CD4-positive, alpha-beta T cell treated with Interleukin-6 at 100 ng/mL for 8 hours (primary cell): ENCODE results near the gene RUFY2.
"Not testable (repeated sequence)": the region's sequence is repeated elsewhere in the genome, so short reads cannot be mapped to it uniquely, and the experiment has no call there.

Experiments used
- DNase-seq: peaks from one replicate; pipeline ENCODE4 v3.0.0-alpha.2; 2020; ENCODE audit warnings: mixed read lengths, low spot score

The RUFY2 gene

GRCh38 chr10:68327889-68328786, 78.9 kb downstream of the RUFY2 start:
- no peak for DNase-seq

DNA sequence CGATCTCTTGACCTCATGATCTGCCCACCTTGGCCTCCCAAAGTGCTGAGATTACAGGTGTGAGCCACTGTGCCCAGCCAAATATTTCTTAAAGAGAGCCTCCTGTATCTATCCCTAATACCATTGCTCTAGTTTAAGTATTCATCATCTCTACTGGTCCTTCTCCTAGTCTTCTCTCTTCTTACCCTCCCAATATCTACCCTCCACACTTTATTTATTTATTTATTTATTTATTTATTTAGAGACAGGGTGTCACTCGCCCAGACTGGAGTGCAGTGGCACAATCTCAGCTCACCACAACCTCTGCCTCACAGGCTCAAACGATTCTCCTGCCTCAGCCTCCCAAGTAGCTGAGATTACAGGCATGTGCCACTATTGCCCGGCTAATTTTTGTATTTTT, 82.7 kb downstream of the RUFY2 start:
- DNase-seq, result not testable (repeated sequence)

GRCh38 chr10:68318331-68319059, 88.6 kb downstream of the RUFY2 start:
- no peak for DNase-seq

DNA sequence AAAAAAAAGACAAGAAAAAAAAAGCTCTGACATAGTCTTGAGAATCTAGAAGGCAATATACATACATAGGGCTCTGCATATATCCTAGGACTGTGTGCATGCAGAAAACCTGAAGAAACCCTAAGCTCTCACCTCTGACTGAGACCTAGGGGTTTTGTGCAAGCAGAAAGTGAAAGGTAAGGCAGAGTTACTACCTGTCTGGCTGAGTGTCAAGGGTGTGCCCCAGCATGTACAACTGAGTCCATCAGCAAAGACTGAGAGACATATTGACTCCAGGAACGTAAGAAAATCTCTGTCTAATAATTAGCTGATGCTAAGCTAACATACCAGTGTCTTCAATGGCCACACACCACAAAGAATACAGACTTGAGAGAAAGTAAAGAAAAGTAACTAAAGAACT, 91.5 kb downstream of the RUFY2 start:
- DNase-seq, result no peak

DNA sequence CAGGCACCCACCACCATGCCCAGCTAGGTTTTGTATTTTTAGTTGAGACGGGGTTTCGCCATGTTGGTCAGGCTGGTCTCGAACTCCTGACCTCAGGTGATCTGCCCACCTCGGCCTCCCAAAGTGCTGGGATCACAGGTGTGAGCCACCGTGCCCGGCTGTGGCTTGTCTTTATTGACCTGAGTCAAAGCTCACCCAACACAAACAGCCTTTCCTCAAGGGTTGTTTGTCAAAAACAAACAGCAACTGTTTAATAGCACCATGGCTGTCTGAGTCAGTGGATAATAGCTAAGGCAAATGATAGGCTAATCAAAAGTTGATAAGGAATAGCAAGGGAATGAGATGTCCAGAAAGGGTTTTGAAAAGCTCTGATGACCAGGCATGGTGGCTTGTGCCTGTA, 92.1 kb downstream of the RUFY2 start:
- not testable (repeated sequence) for DNase-seq

GRCh38 chr10:68310531-68310930, 96.5 kb downstream of the RUFY2 start:
- DNase-seq, result no peak

GRCh38 chr10:68305854-68306253, 101.2 kb downstream of the RUFY2 start:
- no peak for DNase-seq

- no peak for DNase-seq
Observed at GRCh38 chr10:68303849-68304412, 103.1 kb downstream of the RUFY2 start.

GRCh38 chr10:68302871-68303270, 104.2 kb downstream of the RUFY2 start:
- no peak for DNase-seq

- DNase-seq, result no peak
Observed at GRCh38 chr10:68302503-68302823, 104.6 kb downstream of the RUFY2 start.

DNA sequence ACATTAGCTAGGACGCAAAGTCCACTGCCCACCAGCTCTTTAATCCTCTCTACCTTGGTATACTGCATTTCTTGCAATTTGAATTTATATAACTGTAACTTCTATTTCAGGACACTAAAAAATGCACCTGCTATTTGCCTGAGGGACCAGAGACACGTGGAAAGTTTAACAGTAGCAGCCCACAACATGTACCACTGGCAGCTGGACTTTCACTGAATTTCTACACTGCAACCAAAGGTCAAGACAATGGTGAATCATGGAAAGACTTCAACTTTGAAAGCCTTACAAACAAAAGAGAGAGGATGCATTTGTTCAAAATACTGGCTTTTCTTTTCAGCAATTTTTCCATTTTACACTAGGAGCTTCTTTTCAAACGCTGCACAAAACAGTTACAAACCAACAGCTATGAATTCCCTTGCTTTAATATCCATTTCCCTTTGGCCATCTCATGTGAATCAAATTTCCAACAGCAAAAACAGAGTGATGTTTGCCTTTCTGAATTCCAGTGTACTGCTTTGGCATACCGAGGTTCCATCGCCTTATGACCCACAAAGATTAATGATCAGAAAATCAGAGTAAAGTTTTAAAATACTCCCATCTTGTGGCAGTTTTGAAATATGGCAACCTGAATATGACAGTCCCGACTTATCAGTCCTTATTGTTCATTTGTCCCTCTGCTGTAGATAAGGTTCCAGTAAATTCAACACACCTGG, 105.1 kb downstream of the RUFY2 start:
- peak; percentile 1 for DNase-seq

DNA sequence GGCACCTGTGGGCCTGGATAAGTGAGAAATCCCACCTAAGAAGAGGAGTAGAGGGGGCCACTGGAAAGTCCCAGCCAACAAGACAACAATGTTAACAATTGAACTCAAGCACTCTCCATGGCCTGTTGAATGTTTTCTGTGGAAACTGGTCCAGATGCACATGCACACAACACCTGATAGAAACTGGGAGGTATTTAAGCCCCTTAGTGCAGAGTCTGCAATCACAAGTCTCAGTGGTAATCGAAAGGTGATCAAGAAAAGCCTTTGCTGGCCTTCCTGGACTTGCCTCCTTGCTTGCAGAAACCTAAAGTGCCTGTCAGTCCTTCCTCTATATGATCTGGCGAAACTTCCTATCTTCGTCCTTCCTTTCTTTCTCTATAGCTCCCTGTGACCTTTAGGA, 105.8 kb downstream of the RUFY2 start:
- DNase-seq, result no peak

- DNase-seq, result no peak
Observed at GRCh38 chr10:68296843-68297663, 110.0 kb downstream of the RUFY2 start.
